ENCODE results near the gene LYL1. TPM values are rescaled to one million over a fixed set of nuclear protein-coding genes. Genes with fewer than 3 reads are reported as not detected.
A peak's percentile ranks its signal among the peaks of the same experiment; 100 is the strongest.

Gene LYL1
- total RNA-seq, 1 experiment from 2014 or later = 99.1 TPM

DNA sequence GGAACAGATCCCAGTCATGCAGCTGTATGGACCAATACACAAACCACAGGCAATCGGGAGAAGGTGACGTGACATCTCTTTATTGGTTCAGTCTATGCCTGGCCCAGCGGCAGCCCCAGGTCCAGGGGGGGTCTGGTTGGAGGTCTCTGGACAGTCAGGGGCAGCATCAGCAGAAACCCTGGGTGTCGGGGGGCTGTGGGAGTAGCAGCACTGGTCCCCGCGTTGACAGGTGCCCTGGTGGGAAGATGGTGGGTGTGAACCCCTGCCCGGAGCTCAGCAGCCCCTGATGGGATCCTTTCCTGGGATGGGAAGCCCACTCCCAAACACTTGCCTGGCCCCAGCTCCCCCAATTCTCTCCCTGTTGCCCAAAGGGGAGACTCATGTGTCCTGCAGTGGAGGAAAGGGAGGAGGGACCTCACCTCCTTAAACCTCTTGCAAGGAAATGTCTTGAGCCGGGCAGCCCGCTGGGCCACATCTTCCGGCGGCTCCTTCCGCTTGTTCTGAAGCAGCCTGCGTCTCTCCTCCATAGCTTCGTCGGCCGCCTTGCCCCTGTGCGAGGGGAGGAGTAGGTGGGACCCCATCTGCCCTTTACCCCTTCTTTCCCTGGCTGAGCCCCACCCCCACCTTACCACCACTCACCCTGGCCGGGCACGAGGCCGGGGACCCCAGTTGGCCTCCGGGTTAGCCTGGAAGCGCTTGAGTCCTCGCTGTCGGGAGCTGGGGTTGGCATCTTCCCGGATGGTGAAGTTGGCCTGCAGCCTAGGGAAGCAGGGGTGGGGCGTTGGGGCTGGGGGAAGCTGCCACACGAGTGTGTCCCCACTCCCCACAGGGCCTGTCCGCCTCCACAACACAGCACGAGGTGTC lies 2.4 kb upstream of the LYL1 start:
- peaks cover 55% of the 10 kb centered on the region for H3K4me1 ChIP-seq (ENCODE audit: low read length)
- peaks cover 18% of the 10 kb centered on the region for H3K79me2 ChIP-seq (ENCODE audit: low read length)
- peak overlapping the region; percentile 97 for H3K27ac ChIP-seq (ENCODE audit: low read length)
- H3K36me3 ChIP-seq (ENCODE audit: insufficient read depth, low read length) = peaks cover 5% of the 10 kb centered on the region
- peak overlapping the region; percentile 97 for H3K9ac ChIP-seq (ENCODE audit: low read length)
- peak; percentile 84 for DNase-seq
- H2AFZ ChIP-seq (ENCODE audit: low read length) = peak overlapping the region; percentile 67; the same call in 1 of the 2 replicates
- no peaks in the 10 kb centered on the region for H3K9me3 ChIP-seq (ENCODE audit: low read length)
- H3K4me2 ChIP-seq (ENCODE audit: low read depth, low read length, poor library complexity, severe bottlenecking) = peak overlapping the region; percentile 99
- peaks cover 15% of the 10 kb centered on the region; the same call in 1 of the 2 replicates for H4K20me1 ChIP-seq (ENCODE audit: insufficient read depth, low read depth, low read length)
- H3K27me3 ChIP-seq (ENCODE audit: low read length) = no peaks in the 10 kb centered on the region
- peak overlapping the region; percentile 90 for H3K4me3 ChIP-seq (ENCODE audit: low read length)
- no peaks in the 10 kb centered on the region for H3K9me2 ChIP-seq (replicated peaks; ENCODE audit: insufficient read depth, low read length)

DNA sequence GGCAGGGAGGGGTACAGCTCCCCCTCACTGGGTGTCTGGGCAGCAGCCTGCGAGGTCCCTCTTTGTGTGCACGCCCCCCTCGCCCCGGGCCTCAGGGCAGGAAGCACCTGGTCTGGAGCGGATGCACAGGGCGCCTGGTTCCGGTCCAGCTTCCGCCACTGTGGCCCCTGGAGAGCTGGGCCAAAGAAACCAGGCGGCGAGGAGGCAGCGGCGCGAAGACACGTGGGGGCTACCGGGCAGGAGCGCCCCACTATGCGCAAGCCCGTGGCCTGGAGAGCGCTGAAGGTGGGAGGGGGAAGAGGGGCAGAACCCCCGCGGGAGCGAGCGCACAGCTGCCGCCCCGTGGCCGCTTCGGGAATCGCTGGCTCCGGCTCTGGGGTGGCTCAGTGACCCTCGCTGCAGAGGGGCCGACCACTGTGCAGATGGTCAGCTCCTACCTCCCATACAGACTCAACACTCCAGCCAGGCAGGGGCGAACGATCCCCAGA lies 1.7 kb upstream of the LYL1 start:
- Histone ChIP-seq H3K27ac (ENCODE audit: low read length) (peak overlapping the region; percentile 97), H2AFZ (ENCODE audit: low read length) (peak overlapping the region; percentile 67; the same call in 1 of the 2 replicates), H4K20me1 (ENCODE audit: insufficient read depth, low read depth, low read length) (peaks cover 17% of the 10 kb centered on the region; the same call in 1 of the 2 replicates), H3K79me2 (ENCODE audit: low read length) (peaks cover 18% of the 10 kb centered on the region), H3K9me3 (ENCODE audit: low read length) (no peaks in the 10 kb centered on the region), H3K27me3 (ENCODE audit: low read length) (no peaks in the 10 kb centered on the region), H3K4me2 (ENCODE audit: low read depth, low read length, poor library complexity, severe bottlenecking) (peak overlapping the region; percentile 99), H3K4me3 (ENCODE audit: low read length) (peak overlapping the region; percentile 90), H3K9ac (ENCODE audit: low read length) (peak overlapping the region; percentile 97), H3K4me1 (ENCODE audit: low read length) (peaks cover 55% of the 10 kb centered on the region), H3K36me3 (ENCODE audit: insufficient read depth, low read length) (peaks cover 7% of the 10 kb centered on the region), H3K9me2 (replicated peaks; ENCODE audit: insufficient read depth, low read length) (no peaks in the 10 kb centered on the region)
- DNase-seq = peak; percentile 93

DNA sequence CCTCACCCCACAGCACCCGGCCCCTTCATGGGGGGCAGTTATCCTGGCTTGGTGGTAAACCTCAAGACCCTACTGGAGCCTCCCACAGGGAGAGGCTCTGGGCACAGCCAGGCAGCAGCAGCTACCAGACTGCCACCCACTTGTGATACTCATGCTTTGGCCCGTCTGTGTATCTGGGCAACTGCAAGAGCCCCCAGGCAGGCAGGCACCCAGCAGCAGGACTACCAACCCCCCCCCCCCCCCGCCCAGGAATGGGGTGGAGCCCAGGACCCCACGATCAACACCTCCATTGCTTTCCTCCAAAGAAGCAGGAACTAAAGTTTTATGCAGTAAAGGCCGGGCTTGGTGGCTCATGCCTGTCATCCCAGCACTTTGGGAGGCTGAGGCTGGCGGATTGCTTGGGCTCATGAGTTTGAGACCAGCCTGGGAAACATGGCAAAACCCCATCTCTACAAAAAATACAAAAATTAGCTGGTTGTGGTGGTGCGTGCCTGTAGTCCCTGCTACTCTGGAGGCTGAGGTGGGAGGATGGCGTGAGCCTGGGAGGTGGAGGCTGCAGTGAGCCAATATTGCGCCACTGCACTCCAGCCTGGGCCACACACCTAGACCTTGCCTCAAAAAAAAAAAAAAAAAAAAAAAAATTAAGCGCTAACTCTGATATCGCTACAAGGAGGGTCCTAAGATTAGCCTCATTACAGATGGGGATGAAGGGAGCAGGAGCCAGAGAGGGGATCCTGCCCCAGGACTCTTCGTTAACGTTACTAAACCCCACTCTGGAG lies 1.1 kb upstream of the LYL1 start:
- Histone ChIP-seq H3K36me3 (ENCODE audit: insufficient read depth, low read length) (peaks cover 10% of the 10 kb centered on the region), H3K4me3 (ENCODE audit: low read length) (peak overlapping the region; percentile 90), H3K27me3 (ENCODE audit: low read length) (no peaks in the 10 kb centered on the region), H4K20me1 (ENCODE audit: insufficient read depth, low read depth, low read length) (peaks cover 17% of the 10 kb centered on the region; the same call in 1 of the 2 replicates), H3K9ac (ENCODE audit: low read length) (peak overlapping the region; percentile 97), H3K79me2 (ENCODE audit: low read length) (peaks cover 18% of the 10 kb centered on the region), H3K4me1 (ENCODE audit: low read length) (peaks cover 58% of the 10 kb centered on the region), H2AFZ (ENCODE audit: low read length) (no peak overlapping the region), H3K4me2 (ENCODE audit: low read depth, low read length, poor library complexity, severe bottlenecking) (peak overlapping the region; percentile 99), H3K9me2 (replicated peaks; ENCODE audit: insufficient read depth, low read length) (no peaks in the 10 kb centered on the region), H3K9me3 (ENCODE audit: low read length) (no peaks in the 10 kb centered on the region), H3K27ac (ENCODE audit: low read length) (peak overlapping the region; percentile 97)
- DNase-seq = peak; percentile 71

DNA sequence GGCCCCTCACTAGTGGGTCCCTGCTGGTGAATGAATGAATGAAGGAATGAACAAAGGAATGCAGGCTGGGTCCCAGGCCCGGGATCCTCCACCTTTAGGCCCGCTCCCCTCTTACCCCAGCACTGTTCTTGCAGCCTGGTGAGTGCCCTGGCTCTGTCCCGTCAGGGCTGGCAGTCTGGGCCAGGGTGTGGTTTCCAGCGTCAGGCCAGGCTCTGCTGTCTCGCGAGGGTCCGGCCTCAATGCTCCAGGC lies 317 bp downstream of the LYL1 start:
- Histone ChIP-seq H3K36me3 (ENCODE audit: insufficient read depth, low read length) (peaks cover 9% of the 10 kb centered on the region), H3K4me2 (ENCODE audit: low read depth, low read length, poor library complexity, severe bottlenecking) (peak overlapping the region; percentile 99), H2AFZ (ENCODE audit: low read length) (no peak overlapping the region; the same call in 1 of the 2 replicates), H3K27ac (ENCODE audit: low read length) (peak overlapping the region; percentile 97), H4K20me1 (ENCODE audit: insufficient read depth, low read depth, low read length) (peaks cover 17% of the 10 kb centered on the region; the same call in 1 of the 2 replicates), H3K4me3 (ENCODE audit: low read length) (peak overlapping the region; percentile 90), H3K9me2 (replicated peaks; ENCODE audit: insufficient read depth, low read length) (no peaks in the 10 kb centered on the region), H3K4me1 (ENCODE audit: low read length) (peaks cover 61% of the 10 kb centered on the region), H3K79me2 (ENCODE audit: low read length) (peaks cover 14% of the 10 kb centered on the region), H3K9ac (ENCODE audit: low read length) (peak overlapping the region; percentile 97), H3K27me3 (ENCODE audit: low read length) (no peaks in the 10 kb centered on the region), H3K9me3 (ENCODE audit: low read length) (no peaks in the 10 kb centered on the region)
- peak; percentile 69 for DNase-seq

DNA sequence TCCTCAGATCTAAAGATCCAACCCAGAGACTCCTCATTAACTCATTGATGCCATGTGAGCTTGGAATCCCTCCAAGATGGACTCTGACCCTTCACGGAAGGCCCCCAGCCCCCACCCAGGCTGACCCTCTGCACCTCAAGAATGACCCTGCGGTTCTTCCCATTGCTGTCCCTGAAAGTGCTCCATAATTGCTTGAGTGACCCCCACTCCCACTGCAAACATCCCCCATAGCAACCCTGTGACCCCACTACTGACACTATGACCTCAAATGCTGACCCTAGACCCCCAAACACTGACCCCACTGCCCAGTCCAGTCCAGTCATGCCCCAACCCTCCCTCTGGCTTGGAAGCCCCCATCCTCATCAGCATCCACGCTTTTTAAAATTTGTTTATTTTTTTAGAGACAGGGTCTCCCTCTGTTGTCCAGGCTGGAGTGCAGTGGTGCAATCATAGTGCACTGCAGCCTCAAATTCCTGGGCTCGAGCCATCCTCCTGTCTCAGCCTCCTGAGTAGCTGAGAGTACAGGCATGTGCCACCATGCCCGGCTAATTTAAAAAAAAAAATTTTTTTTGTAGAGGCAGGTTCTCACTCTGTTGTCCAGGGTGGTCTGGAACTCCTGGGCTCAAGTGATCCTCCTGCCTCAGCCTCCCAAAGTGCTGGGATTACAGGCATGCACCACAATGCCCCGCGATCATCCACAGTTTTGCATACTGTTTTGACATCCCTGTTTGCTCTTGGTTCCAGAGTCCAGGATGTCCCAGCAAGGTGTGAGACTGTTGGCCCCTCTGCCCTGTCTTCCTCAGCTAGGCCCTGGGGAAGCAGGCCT lies 855 bp downstream of the LYL1 start:
- no peak for DNase-seq
- H2AFZ ChIP-seq (ENCODE audit: low read length) = no peak overlapping the region; the same call in 1 of the 2 replicates
- H3K36me3 ChIP-seq (ENCODE audit: insufficient read depth, low read length) = peaks cover 8% of the 10 kb centered on the region
- H4K20me1 ChIP-seq (ENCODE audit: insufficient read depth, low read depth, low read length) = peaks cover 17% of the 10 kb centered on the region; the same call in 1 of the 2 replicates
- peak overlapping the region; percentile 97 for H3K27ac ChIP-seq (ENCODE audit: low read length)
- H3K9me3 ChIP-seq (ENCODE audit: low read length) = no peaks in the 10 kb centered on the region
- H3K4me1 ChIP-seq (ENCODE audit: low read length) = peaks cover 66% of the 10 kb centered on the region
- H3K9me2 ChIP-seq (replicated peaks; ENCODE audit: insufficient read depth, low read length) = no peaks in the 10 kb centered on the region
- H3K4me3 ChIP-seq (ENCODE audit: low read length) = peak overlapping the region; percentile 90
- H3K27me3 ChIP-seq (ENCODE audit: low read length) = no peaks in the 10 kb centered on the region
- H3K9ac ChIP-seq (ENCODE audit: low read length) = peak overlapping the region; percentile 97
- H3K79me2 ChIP-seq (ENCODE audit: low read length) = peaks cover 14% of the 10 kb centered on the region
- peak overlapping the region; percentile 99 for H3K4me2 ChIP-seq (ENCODE audit: low read depth, low read length, poor library complexity, severe bottlenecking)

DNA sequence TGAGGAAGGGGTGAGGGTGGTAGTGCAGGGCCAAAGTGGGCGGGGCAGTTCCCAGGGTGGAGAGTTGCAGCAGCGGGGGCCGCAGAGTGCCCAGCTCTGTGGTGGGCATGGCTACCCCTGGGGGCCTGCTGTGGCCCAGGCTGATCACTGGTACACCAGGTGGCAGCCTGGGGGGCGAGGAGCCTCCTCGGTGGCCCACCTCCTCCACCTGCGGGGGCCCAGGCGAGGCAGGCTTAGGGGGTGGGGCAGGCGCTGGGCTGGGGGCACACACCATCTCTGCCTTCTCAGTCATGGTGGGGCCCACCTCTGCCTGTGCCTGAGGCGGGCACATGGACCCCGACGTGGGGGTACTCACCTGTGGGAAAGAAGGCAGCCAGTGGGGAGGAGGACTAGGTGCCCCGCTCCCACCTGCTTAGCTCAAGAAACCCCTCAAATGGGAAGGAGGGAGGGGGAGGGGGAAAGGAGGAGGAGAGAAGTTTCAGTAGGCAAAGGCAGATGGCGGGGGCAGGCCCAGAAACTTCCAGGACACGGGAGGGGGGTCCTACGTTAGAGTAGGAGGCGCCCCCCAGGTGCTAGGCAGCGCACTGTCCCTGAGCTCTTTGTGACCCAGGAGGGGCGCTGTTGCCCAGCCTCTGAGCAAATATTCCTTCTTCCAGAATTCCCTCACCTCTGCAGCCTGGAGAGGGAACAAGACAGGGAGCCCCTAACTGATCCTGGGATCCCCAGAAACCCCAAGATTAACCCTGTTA lies 1.6 kb downstream of the LYL1 start:
- H2AFZ ChIP-seq (ENCODE audit: low read length) = no peak overlapping the region
- peaks cover 17% of the 10 kb centered on the region; the same call in 1 of the 2 replicates for H4K20me1 ChIP-seq (ENCODE audit: insufficient read depth, low read depth, low read length)
- H3K79me2 ChIP-seq (ENCODE audit: low read length) = peaks cover 14% of the 10 kb centered on the region
- peaks cover 8% of the 10 kb centered on the region for H3K36me3 ChIP-seq (ENCODE audit: insufficient read depth, low read length)
- no peaks in the 10 kb centered on the region for H3K9me3 ChIP-seq (ENCODE audit: low read length)
- H3K9me2 ChIP-seq (replicated peaks; ENCODE audit: insufficient read depth, low read length) = no peaks in the 10 kb centered on the region
- DNase-seq = no peak
- H3K4me2 ChIP-seq (ENCODE audit: low read depth, low read length, poor library complexity, severe bottlenecking) = peak overlapping the region; percentile 99
- H3K9ac ChIP-seq (ENCODE audit: low read length) = peak overlapping the region; percentile 97
- H3K27me3 ChIP-seq (ENCODE audit: low read length) = no peaks in the 10 kb centered on the region
- H3K4me1 ChIP-seq (ENCODE audit: low read length) = peaks cover 70% of the 10 kb centered on the region
- H3K27ac ChIP-seq (ENCODE audit: low read length) = peak overlapping the region; percentile 97; the same call in 1 of the 2 replicates
- H3K4me3 ChIP-seq (ENCODE audit: low read length) = peak overlapping the region; percentile 90

DNA sequence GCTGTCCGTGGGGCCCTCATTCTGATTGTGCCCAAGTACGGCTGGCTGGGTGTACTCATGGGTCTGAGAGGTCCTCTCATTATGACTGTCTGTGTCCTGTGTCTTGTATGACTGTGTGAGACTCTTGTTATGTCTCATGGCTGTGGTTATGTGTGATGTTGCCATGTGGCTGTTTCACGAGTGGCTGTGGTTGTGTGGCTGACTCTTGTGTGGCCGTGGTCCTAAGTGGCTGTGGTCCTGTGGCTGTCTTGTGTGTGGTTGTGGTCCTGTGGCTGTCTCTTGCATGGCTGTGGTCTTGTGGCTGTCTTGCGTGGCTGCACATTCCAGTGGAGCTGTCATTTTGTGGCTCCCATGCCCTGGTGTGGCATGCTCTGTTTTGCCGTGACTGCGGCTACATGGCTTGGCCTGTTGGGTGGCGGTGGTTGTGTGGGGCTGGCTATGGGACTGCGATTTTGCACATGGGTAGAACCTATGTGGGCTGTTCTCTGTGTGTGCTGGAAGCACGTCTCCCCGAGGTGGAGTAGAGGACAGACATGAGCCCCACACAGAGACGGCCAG lies 2.5 kb downstream of the LYL1 start:
- H3K4me3 ChIP-seq (ENCODE audit: low read length) = no peak overlapping the region
- no peak overlapping the region for H2AFZ ChIP-seq (ENCODE audit: low read length)
- H3K4me2 ChIP-seq (ENCODE audit: low read depth, low read length, poor library complexity, severe bottlenecking) = no peak overlapping the region
- no peak overlapping the region; the same call in 1 of the 2 replicates for H3K9ac ChIP-seq (ENCODE audit: low read length)
- no peaks in the 10 kb centered on the region for H3K27me3 ChIP-seq (ENCODE audit: low read length)
- no peaks in the 10 kb centered on the region for H3K9me3 ChIP-seq (ENCODE audit: low read length)
- H3K79me2 ChIP-seq (ENCODE audit: low read length) = peaks cover 14% of the 10 kb centered on the region
- H4K20me1 ChIP-seq (ENCODE audit: insufficient read depth, low read depth, low read length) = peaks cover 17% of the 10 kb centered on the region; the same call in 1 of the 2 replicates
- peaks cover 8% of the 10 kb centered on the region for H3K36me3 ChIP-seq (ENCODE audit: insufficient read depth, low read length)
- H3K9me2 ChIP-seq (replicated peaks; ENCODE audit: insufficient read depth, low read length) = no peaks in the 10 kb centered on the region
- DNase-seq = peak; percentile 54
- peaks cover 71% of the 10 kb centered on the region for H3K4me1 ChIP-seq (ENCODE audit: low read length)
- no peak overlapping the region for H3K27ac ChIP-seq (ENCODE audit: low read length)
